Stomach smooth muscle (tissue), 2 donors: ENCODE measurements around the gene KCNK13.

ENCODE experiments used
- H3K27ac ChIP-seq: one replicate; pipeline ENCODE4 v1.7.0; 2013; ENCODE audit warnings: mild to moderate bottlenecking, low read length, inconsistent platforms
- H3K27me3 ChIP-seq, 2 donors: one replicate each; pipeline ENCODE4 v1.7.0; 2013; ENCODE audit warnings: low read length in 2 of 2; ENCODE audit not compliant: insufficient read depth in 2 of 2, control insufficient read depth in 1 of 2
- H3K36me3 ChIP-seq, 2 donors: one replicate each; pipeline ENCODE4 v1.7.0; 2013; ENCODE audit warnings: low read length in 2 of 2; ENCODE audit not compliant: control insufficient read depth in 2 of 2, insufficient read depth in 2 of 2
- H3K4me1 ChIP-seq: one replicate; pipeline ENCODE4 v1.7.0; 2013; ENCODE audit warnings: low read length; ENCODE audit not compliant: control insufficient read depth, insufficient read depth
- H3K4me3 ChIP-seq, 2 donors: one replicate each; pipeline ENCODE4 v1.7.0; 2013; ENCODE audit warnings: low read length in 2 of 2
- H3K9ac ChIP-seq, 2 donors: one replicate each; pipeline ENCODE4 v1.7.0; 2013; ENCODE audit warnings: low read length in 2 of 2, mild to moderate bottlenecking in 1 of 2
- H3K9me3 ChIP-seq, 2 donors: one replicate each; pipeline ENCODE4 v1.7.0; 2013; ENCODE audit warnings: low read length in 2 of 2; ENCODE audit not compliant: control insufficient read depth in 2 of 2
- donor health status: healthy.
- donor health status: Pancreatic carcinoma.

KCNK13 gene

GRCh38 chr14:90161129-90161528 lies 99.3 kb downstream of the KCNK13 start:
- H3K4me1 ChIP-seq = peaks cover 4% of the 10 kb centered on the region
- H3K9ac ChIP-seq = no peak overlapping the region
- no peak overlapping the region for H3K27ac ChIP-seq
- no peaks in the 10 kb centered on the region for H3K9me3 ChIP-seq
- no peaks in the 10 kb centered on the region for H3K36me3 ChIP-seq
- H3K27me3 ChIP-seq = peaks cover 0 to 2% of the 10 kb centered on the region in 2 donors
- H3K4me3 ChIP-seq = no peak overlapping the region

GRCh38 chr14:90168425-90169105 lies 106.8 kb downstream of the KCNK13 start:
- Histone ChIP-seq H3K27me3 (peaks cover 0 to 2% of the 10 kb centered on the region in 2 donors), H3K4me1 (no peaks in the 10 kb centered on the region), H3K27ac (no peak overlapping the region), H3K36me3 (no peaks in the 10 kb centered on the region), H3K9me3 (no peaks in the 10 kb centered on the region), H3K9ac (no peak overlapping the region), H3K4me3 (no peak overlapping the region)

GRCh38 chr14:90175631-90176030 lies 113.8 kb downstream of the KCNK13 start:
- Histone ChIP-seq H3K36me3 (no peaks in the 10 kb centered on the region), H3K9me3 (no peaks in the 10 kb centered on the region), H3K27ac (no peak overlapping the region), H3K4me1 (no peaks in the 10 kb centered on the region), H3K27me3 (no peaks in the 10 kb centered on the region), H3K9ac (no peak overlapping the region), H3K4me3 (no peak overlapping the region)

- Histone ChIP-seq H3K4me3 (no peak overlapping the region), H3K4me1 (no peaks in the 10 kb centered on the region), H3K27ac (no peak overlapping the region), H3K9me3 (no peaks in the 10 kb centered on the region), H3K9ac (no peak overlapping the region), H3K27me3 (no peaks in the 10 kb centered on the region), H3K36me3 (no peaks in the 10 kb centered on the region)
Observed at GRCh38 chr14:90177539-90178189, 115.9 kb downstream of the KCNK13 start.

GRCh38 chr14:90179357-90179756 lies 117.6 kb downstream of the KCNK13 start:
- H3K4me1 ChIP-seq = no peaks in the 10 kb centered on the region
- H3K27ac ChIP-seq = no peak overlapping the region
- H3K36me3 ChIP-seq = no peaks in the 10 kb centered on the region
- H3K4me3 ChIP-seq = no peak overlapping the region
- no peak overlapping the region for H3K9ac ChIP-seq
- H3K27me3 ChIP-seq = no peaks in the 10 kb centered on the region
- no peaks in the 10 kb centered on the region for H3K9me3 ChIP-seq

GRCh38 chr14:90179809-90180779 lies 118.3 kb downstream of the KCNK13 start:
- no peaks in the 10 kb centered on the region for H3K27me3 ChIP-seq

GRCh38 chr14:90184094-90184493 lies 122.3 kb downstream of the KCNK13 start:
- Histone ChIP-seq H3K4me3 (no peak overlapping the region), H3K4me1 (peaks cover 2% of the 10 kb centered on the region), H3K36me3 (no peaks in the 10 kb centered on the region), H3K27me3 (no peaks in the 10 kb centered on the region), H3K9me3 (no peaks in the 10 kb centered on the region), H3K9ac (no peak overlapping the region), H3K27ac (no peak overlapping the region)

More at GRCh38 chr14:90179809-90180779, 118.3 kb downstream of the KCNK13 start:
- Histone ChIP-seq H3K4me3 (no peak overlapping the region), H3K9me3 (no peaks in the 10 kb centered on the region), H3K9ac (no peak overlapping the region), H3K4me1 (no peaks in the 10 kb centered on the region), H3K27ac (no peak overlapping the region), H3K36me3 (no peaks in the 10 kb centered on the region)

- Histone ChIP-seq H3K27ac (no peak overlapping the region), H3K9me3 (no peaks in the 10 kb centered on the region), H3K36me3 (no peaks in the 10 kb centered on the region), H3K9ac (no peak overlapping the region), H3K27me3 (no peaks in the 10 kb centered on the region), H3K4me3 (no peak overlapping the region), H3K4me1 (peaks cover 2% of the 10 kb centered on the region)
Observed at GRCh38 chr14:90184571-90185266, 122.9 kb downstream of the KCNK13 start.

GRCh38 chr14:90188588-90188987 lies 126.8 kb downstream of the KCNK13 start:
- H3K4me1 ChIP-seq = peaks cover 2% of the 10 kb centered on the region
- no peaks in the 10 kb centered on the region for H3K36me3 ChIP-seq
- no peaks in the 10 kb centered on the region for H3K9me3 ChIP-seq
- no peak overlapping the region for H3K27ac ChIP-seq
- no peak overlapping the region for H3K4me3 ChIP-seq
- H3K9ac ChIP-seq = no peak overlapping the region
- H3K27me3 ChIP-seq = no peaks in the 10 kb centered on the region

GRCh38 chr14:90191154-90191553 lies 129.4 kb downstream of the KCNK13 start:
- H3K27me3 ChIP-seq = peaks cover 2 to 3% of the 10 kb centered on the region in 2 donors
- no peaks in the 10 kb centered on the region for H3K9me3 ChIP-seq
- peaks cover 2% of the 10 kb centered on the region for H3K4me1 ChIP-seq
- no peak overlapping the region for H3K9ac ChIP-seq
- no peak overlapping the region for H3K27ac ChIP-seq
- H3K36me3 ChIP-seq = no peaks in the 10 kb centered on the region
- H3K4me3 ChIP-seq = no peak overlapping the region
